K562 (cell line): ENCODE results near the gene NFIC. TPM values are rescaled to one million over a fixed set of nuclear protein-coding genes. Genes with fewer than 3 reads are reported as not detected.

Experiments used
- ATAC-seq: fragments of 200-7000 bp; cut with Tn5 transposase; 3 replicates; pipeline ENCODE4 v1.9.1; 2020; ENCODE audit warnings: moderate library complexity
- BruUV-seq: library from RNA; stranded (reverse); fragments of 400-500 nt; replicated peaks from 2 replicates; lab custom pipeline; 2021; lab: Mats Ljungman, UMichigan
- CTCF ChIA-PET: fragments of 300-600 bp; formaldehyde crosslinking; extraction: SDS; loops from one replicate; lab custom pipeline; 2021; ENCODE audit warnings: low intra/inter-chr PET ratio; lab: Yijun Ruan, JAX
- POLR2A ChIA-PET: fragments of 300-600, 350-650 bp; sonication (Branson Sonifier 250); formaldehyde crosslinking; extraction: SDS; loops from one replicate; lab custom pipeline; 2021; ENCODE audit warnings: antibody characterized with exemption, inconsistent platforms; lab: Yijun Ruan, JAX
- DNase-seq, 4 experiments: peaks; one replicate each; pipeline versions ENCODE4 v3.0.0 to v3.0.0-alpha.2; 2011 to 2018; ENCODE audit warnings: low spot score in 3 of 4, mixed read lengths in 3 of 4; ENCODE audit errors: extremely low read depth in 1 of 4
- FAIRE-seq: peaks from 2 replicates; lab custom pipeline; 2011; peaks lifted over from hg19 to GRCh38; lab: Jason Lieb, UNC
- H2AFZ ChIP-seq: 2 replicates; pipeline ENCODE4 v1.6.0; 2011; ENCODE audit warnings: low read depth, low read length, control low read depth, inconsistent platforms
- H3K27ac ChIP-seq: fragments of 200-600 bp; 3 replicates; pipeline ENCODE4 v1.8.0; 2011; ENCODE audit warnings: low read depth, mild to moderate bottlenecking, control low read depth, inconsistent platforms, low read length, moderate library complexity, mixed read lengths; ENCODE audit errors: extremely low read depth
- H3K27me3 ChIP-seq, 2 experiments: fragments of 300-600 bp in 1 of 2; 2 replicates in 1 of 2; 3 replicates in 1 of 2; pipeline versions ENCODE4 v1.6.0 to v1.8.0; 2011; ENCODE audit warnings: inconsistent platforms in 2 of 2, low read length in 2 of 2, mild to moderate bottlenecking in 1 of 2, mixed read lengths in 1 of 2, moderate library complexity in 1 of 2; ENCODE audit not compliant: control insufficient read depth in 2 of 2, insufficient read depth in 2 of 2
- H3K36me3 ChIP-seq: fragments of 300-600 bp; 3 replicates; pipeline ENCODE4 v1.8.0; 2011; ENCODE audit warnings: mild to moderate bottlenecking, low read length, inconsistent platforms; ENCODE audit not compliant: control insufficient read depth, insufficient read depth
- H3K4me1 ChIP-seq, 2 experiments: fragments of 200-600 bp in 1 of 2; replicated peaks in 1 of 2; 2 replicates in 1 of 2; 3 replicates in 1 of 2; pipeline versions ENCODE4 v1.5.1 to v1.8.0; 2011; ENCODE audit warnings: inconsistent platforms in 2 of 2, low read length in 2 of 2, mild to moderate bottlenecking in 1 of 2, mixed read lengths in 1 of 2, moderate library complexity in 1 of 2; ENCODE audit not compliant: control insufficient read depth in 2 of 2, insufficient read depth in 2 of 2
- H3K4me2 ChIP-seq: 2 replicates; pipeline ENCODE4 v1.6.1; 2011; ENCODE audit warnings: low read length, control low read depth, inconsistent platforms, mixed read lengths; ENCODE audit not compliant: insufficient read depth
- H3K4me3 ChIP-seq: fragments of 200-600 bp; sonication (generic), shearing (Covaris generic); 2 replicates; pipeline ENCODE4 v1.5.1; 2016; ENCODE audit warnings: control low read depth, inconsistent platforms
- H3K79me2 ChIP-seq: fragments of 200-600 bp; 3 replicates; pipeline ENCODE4 v1.8.0; 2011; ENCODE audit warnings: low read length, inconsistent platforms; ENCODE audit not compliant: control insufficient read depth, insufficient read depth
- H3K9ac ChIP-seq, 2 experiments: 2 replicates each; pipeline versions ENCODE4 v1.6.0 to v1.6.1; 2011; ENCODE audit warnings: low read depth in 2 of 2, low read length in 2 of 2, control low read depth in 1 of 2, inconsistent platforms in 1 of 2, mild to moderate bottlenecking in 1 of 2, mixed read lengths in 1 of 2; ENCODE audit not compliant: insufficient read depth in 1 of 2
- H3K9me1 ChIP-seq: one replicate; pipeline ENCODE4 v1.6.0; 2011; ENCODE audit warnings: inconsistent platforms, mild to moderate bottlenecking, low read length, moderate library complexity; ENCODE audit not compliant: control insufficient read depth, insufficient read depth
- H3K9me3 ChIP-seq: replicated peaks from 2 replicates; pipeline ENCODE4 v1.5.1; 2011; ENCODE audit warnings: low read depth, low read length, inconsistent platforms; ENCODE audit not compliant: control insufficient read depth, insufficient read depth
- H4K20me1 ChIP-seq: replicated peaks from 2 replicates; pipeline ENCODE4 v1.6.1; 2011; ENCODE audit warnings: low read length, inconsistent platforms, mixed read lengths; ENCODE audit not compliant: control insufficient read depth, insufficient read depth
- ADNP ChIP-seq: fragments of 200-800 bp; sonication (Bioruptor generic); IDR thresholded peaks from 2 replicates; pipeline ENCODE4 v1.6.1; 2016; ENCODE audit warnings: missing genetic modification characterization, missing compliant biosample characterization
- ARID1B ChIP-seq: fragments of 450-650 bp; IDR thresholded peaks from 2 replicates; pipeline ENCODE4 v1.6.1; 2016; ENCODE audit warnings: antibody characterized with exemption, mild to moderate bottlenecking, inconsistent platforms
- BCOR ChIP-seq: fragments of 450-650 bp; IDR thresholded peaks from 2 replicates; pipeline ENCODE4 v1.6.1; 2016
- ETV6 ChIP-seq, 3 experiments: fragments of 150-350 bp in 1 of 3; sonication (generic) in 1 of 3; formaldehyde crosslinking in 1 of 3; IDR thresholded peaks; 2 replicates each; pipeline versions ENCODE4 v1.6.1 to v1.8.0; 2014 to 2022; ENCODE audit warnings: borderline replicate concordance in 2 of 3, low read depth in 2 of 3, antibody characterized with exemption in 1 of 3, low read length in 1 of 3, mild to moderate bottlenecking in 1 of 3, missing genetic modification reagents in 1 of 3
- KDM1A ChIP-seq, 2 experiments: fragments of 450-650 bp; IDR thresholded peaks; 2 replicates each; pipeline ENCODE4 v1.6.1; 2016; ENCODE audit warnings: mild to moderate bottlenecking in 2 of 2
- MIER1 ChIP-seq: fragments of 450-650 bp; IDR thresholded peaks from 2 replicates; pipeline ENCODE4 v1.6.1; 2016; ENCODE audit warnings: antibody characterized with exemption, mild to moderate bottlenecking, low read depth
- POLR2G ChIP-seq: fragments of 200-400 bp; formaldehyde crosslinking; IDR thresholded peaks from 2 replicates; pipeline ENCODE4 v1.6.1; 2017; ENCODE audit warnings: low read depth, mild to moderate bottlenecking, antibody characterized with exemption, low read length, moderate library complexity
- RBM25 ChIP-seq: fragments of 200-400 bp; formaldehyde crosslinking; IDR thresholded peaks from 2 replicates; pipeline ENCODE4 v1.6.1; 2018; ENCODE audit warnings: low read length, low read depth, moderate library complexity; ENCODE audit not compliant: severe bottlenecking
- RCOR1 ChIP-seq, 2 experiments: IDR thresholded peaks; 2 replicates each; pipeline ENCODE4 v1.6.1; 2012; ENCODE audit warnings: low read depth in 2 of 2, low read length in 2 of 2, borderline replicate concordance in 1 of 2, improper control_type of control experiment in 1 of 2
- RNF219 ChIP-seq: fragments of 250-450 bp; sonication (Bioruptor Pico); IDR thresholded peaks from 2 replicates; pipeline ENCODE4 v1.5.0; 2022; ENCODE audit warnings: mild to moderate bottlenecking
- WGBS: fragments of 100-300 bp; shearing (Covaris generic); methylation state at CpG from one replicate; pipeline ENCODE4 v1.1.6; 2016; ENCODE audit warnings: low coverage, mixed read lengths; ENCODE audit not compliant: insufficient coverage; ENCODE audit errors: missing lambda C conversion rate; 5-methylcytosine and 5-hydroxymethylcytosine counted together
- in situ Hi-C: fragments of 300-500 bp; cut with MboI; formaldehyde crosslinking; loops from 4 replicates; pipeline ENCODE4 v1.15.0; 2018; ENCODE audit warnings: inconsistent platforms, mixed read lengths
- intact Hi-C: fragments of 100-400 bp; cut with micrococcal nuclease; formaldehyde crosslinking; loops from 2 replicates; pipeline ENCODE4 v1.14.2; 2022
- polyA plus RNA-seq, 8 experiments: library from polyadenylated mRNA; depleted of rRNA in 4 of 8; stranded (reverse) in 5 of 8; unstranded in 3 of 8; fragments of >200 nt; fragmentation: Nextera tagmentation in 2 of 8; fragmentation: Illumina TruSeq in 1 of 8; extraction: Ambion mirVana in 2 of 8; extraction: Trizol in 1 of 8; gene quantifications; 2 replicates each; pipeline versions ENCODE4 v1.2.1 to v1.2.3, GENCODE V29; 2011 to 2014; ENCODE audit warnings: inconsistent platforms in 1 of 8, missing spikeins in 1 of 8
- total RNA-seq, 7 experiments: library from RNA; depleted of rRNA in 6 of 7; stranded (reverse); fragments of >200 nt in 6 of 7; fragmentation: Illumina TruSeq in 2 of 7; extraction: Trizol in 2 of 7; gene quantifications; 2 replicates each; pipeline versions ENCODE4 v1.2.1 to v1.2.3, GENCODE V29; 2011 to 2021; ENCODE audit warnings: low replicate concordance in 1 of 7
- TF ChIP-seq, protein P1 (sequence below): fragments of 150-350 bp; IDR thresholded peaks from 2 replicates; pipeline ENCODE4 v1.6.1; 2014; ENCODE audit warnings: low read depth, mild to moderate bottlenecking, low read length, borderline replicate concordance
- TF ChIP-seq, protein P2 (sequence below): sonication (generic); formaldehyde crosslinking; IDR thresholded peaks from 2 replicates; pipeline ENCODE4 v1.8.1; 2023; ENCODE audit warnings: mild to moderate bottlenecking, missing genetic modification reagents

The NFIC gene
- total and polyA plus RNA-seq, 9 of the 15 experiments (the other 6 are each of a cell fraction or from before 2014, with no cell fraction given), result 0.71 to 62.1 (median 6.9) TPM

DNA sequence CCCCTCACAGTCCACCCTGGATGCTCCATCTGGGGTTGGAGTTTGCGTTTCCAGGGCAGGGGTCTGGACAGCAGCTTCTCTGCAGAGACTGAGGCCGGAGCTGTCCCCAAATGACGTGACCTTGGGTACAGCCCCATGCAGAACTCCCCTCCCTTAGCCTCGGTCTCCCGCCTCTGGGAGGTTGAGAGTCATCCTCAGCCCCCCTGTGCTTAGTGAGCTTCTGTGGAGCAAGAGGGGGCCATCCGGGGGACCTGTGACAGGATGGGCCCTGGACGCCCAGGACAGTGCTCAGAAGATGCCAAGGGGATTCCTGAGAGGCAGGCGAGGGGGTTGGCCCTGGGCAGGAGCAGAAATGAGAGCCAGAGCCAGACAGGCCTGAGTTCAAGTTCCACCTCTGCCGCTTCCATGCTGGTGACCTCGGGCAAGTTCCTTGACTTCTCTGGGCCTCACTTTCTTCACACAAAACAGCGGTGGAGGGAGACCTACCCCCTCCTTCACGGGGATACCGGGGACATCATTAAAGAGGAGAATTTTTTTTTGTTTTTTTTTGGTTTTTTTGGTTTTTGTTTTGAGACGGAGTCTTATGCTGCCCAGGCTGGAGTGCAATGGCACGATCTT lies 93.7 kb downstream of the NFIC start:
- H3K4me3 ChIP-seq, result no peak overlapping the region
- no peak overlapping the region for H3K9ac ChIP-seq
- H2AFZ ChIP-seq, result no peak overlapping the region
- H3K4me1 ChIP-seq, result peaks cover 0 to 54% of the 10 kb centered on the region in 2 experiments; a peak in 2 of 5 replicates
- no TSS peak for BruUV-seq
- WGBS, result 92% methylated on average over 15 of the region's 15 CpGs
- no peaks in the 10 kb centered on the region for H3K9me3 ChIP-seq
- H4K20me1 ChIP-seq, result peaks cover 4% of the 10 kb centered on the region
- CTCF ChIA-PET, result no interaction called here
- no peak overlapping the region for H3K4me2 ChIP-seq
- TF ChIP-seq RBM25, result peak; percentile 54
- 0 out of 4 replicates have a peak, but pooled peaks of 1 of the 2 experiments have one; percentile 9 for TF ChIP-seq RCOR1 (IDR thresholded peaks at IDR 0.05; ENCODE audit: borderline replicate concordance in 1 of 2, low read depth in 2 of 2, low read length in 2 of 2)
- TF ChIP-seq, protein P1, sequence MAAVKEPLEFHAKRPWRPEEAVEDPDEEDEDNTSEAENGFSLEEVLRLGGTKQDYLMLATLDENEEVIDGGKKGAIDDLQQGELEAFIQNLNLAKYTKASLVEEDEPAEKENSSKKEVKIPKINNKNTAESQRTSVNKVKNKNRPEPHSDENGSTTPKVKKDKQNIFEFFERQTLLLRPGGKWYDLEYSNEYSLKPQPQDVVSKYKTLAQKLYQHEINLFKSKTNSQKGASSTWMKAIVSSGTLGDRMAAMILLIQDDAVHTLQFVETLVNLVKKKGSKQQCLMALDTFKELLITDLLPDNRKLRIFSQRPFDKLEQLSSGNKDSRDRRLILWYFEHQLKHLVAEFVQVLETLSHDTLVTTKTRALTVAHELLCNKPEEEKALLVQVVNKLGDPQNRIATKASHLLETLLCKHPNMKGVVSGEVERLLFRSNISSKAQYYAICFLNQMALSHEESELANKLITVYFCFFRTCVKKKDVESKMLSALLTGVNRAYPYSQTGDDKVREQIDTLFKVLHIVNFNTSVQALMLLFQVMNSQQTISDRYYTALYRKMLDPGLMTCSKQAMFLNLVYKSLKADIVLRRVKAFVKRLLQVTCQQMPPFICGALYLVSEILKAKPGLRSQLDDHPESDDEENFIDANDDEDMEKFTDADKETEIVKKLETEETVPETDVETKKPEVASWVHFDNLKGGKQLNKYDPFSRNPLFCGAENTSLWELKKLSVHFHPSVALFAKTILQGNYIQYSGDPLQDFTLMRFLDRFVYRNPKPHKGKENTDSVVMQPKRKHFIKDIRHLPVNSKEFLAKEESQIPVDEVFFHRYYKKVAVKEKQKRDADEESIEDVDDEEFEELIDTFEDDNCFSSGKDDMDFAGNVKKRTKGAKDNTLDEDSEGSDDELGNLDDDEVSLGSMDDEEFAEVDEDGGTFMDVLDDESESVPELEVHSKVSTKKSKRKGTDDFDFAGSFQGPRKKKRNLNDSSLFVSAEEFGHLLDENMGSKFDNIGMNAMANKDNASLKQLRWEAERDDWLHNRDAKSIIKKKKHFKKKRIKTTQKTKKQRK, result no peak
- TF ChIP-seq ADNP, result peak; percentile 47; the same call in 1 of the 2 replicates
- TF ChIP-seq POLR2G, result 0 out of 2 replicates have a peak, but pooled peaks have one; percentile 1
- peak; percentile 72; the same call in 1 of the 2 replicates for TF ChIP-seq BCOR
- no peak for TF ChIP-seq MIER1
- TF ChIP-seq RNF219 (CRISPR knock-in tag), result no peak
- peak in 1 of 2 experiments; percentile 38; a peak in 2 of 4 replicates for TF ChIP-seq KDM1A (IDR thresholded peaks at IDR 0.05)
- TF ChIP-seq ARID1B, result no peak
- TF ChIP-seq, protein P2, sequence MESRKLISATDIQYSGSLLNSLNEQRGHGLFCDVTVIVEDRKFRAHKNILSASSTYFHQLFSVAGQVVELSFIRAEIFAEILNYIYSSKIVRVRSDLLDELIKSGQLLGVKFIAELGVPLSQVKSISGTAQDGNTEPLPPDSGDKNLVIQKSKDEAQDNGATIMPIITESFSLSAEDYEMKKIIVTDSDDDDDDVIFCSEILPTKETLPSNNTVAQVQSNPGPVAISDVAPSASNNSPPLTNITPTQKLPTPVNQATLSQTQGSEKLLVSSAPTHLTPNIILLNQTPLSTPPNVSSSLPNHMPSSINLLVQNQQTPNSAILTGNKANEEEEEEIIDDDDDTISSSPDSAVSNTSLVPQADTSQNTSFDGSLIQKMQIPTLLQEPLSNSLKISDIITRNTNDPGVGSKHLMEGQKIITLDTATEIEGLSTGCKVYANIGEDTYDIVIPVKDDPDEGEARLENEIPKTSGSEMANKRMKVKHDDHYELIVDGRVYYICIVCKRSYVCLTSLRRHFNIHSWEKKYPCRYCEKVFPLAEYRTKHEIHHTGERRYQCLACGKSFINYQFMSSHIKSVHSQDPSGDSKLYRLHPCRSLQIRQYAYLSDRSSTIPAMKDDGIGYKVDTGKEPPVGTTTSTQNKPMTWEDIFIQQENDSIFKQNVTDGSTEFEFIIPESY (CRISPR knock-in tag), result peak; percentile 41
- TF ChIP-seq ETV6 (IDR thresholded peaks at IDR 0.05; ENCODE audit: borderline replicate concordance in 1 of 2, low read depth in 2 of 2, low read length in 1 of 2), result no peak
- no peak for TF ChIP-seq ETV6 (CRISPR knock-in tag; IDR thresholded peaks at IDR 0.05; ENCODE audit: borderline replicate concordance)
- POLR2A ChIA-PET, result interaction anchor here (0.6 to 1.3 kb wide), 3 partner anchors 9 to 1328 kb away, joined by 3 to 4 read pairs (median 4); no protein-coding TSS in a partner anchor
- H3K9me1 ChIP-seq, result no peaks in the 10 kb centered on the region
- H3K36me3 ChIP-seq, result peaks cover 78% of the 10 kb centered on the region
- intact Hi-C loops, result no loop called here
- FAIRE-seq, result no peak
- no peak overlapping the region for H3K27ac ChIP-seq
- no peaks in the 10 kb centered on the region for H3K27me3 ChIP-seq
- H3K79me2 ChIP-seq, result peaks cover 2% of the 10 kb centered on the region; the same call in 2 of the 3 replicates
- DNase-seq, result peak in 1 of 4 experiments; percentile 10
- no peak for ATAC-seq
- in situ Hi-C loops, result no loop called here
